Measurements from ENCODE around the gene LRBA. TPM values are rescaled to one million over a fixed set of nuclear protein-coding genes. Genes with fewer than 3 reads are reported as not detected.

Gene LRBA
- total RNA-seq, 3 donors from 2014 or later (not counting 1 experiment from before 2014, with no cell fraction given): 72.1 to 87.6 (median 83.1) TPM

DNA sequence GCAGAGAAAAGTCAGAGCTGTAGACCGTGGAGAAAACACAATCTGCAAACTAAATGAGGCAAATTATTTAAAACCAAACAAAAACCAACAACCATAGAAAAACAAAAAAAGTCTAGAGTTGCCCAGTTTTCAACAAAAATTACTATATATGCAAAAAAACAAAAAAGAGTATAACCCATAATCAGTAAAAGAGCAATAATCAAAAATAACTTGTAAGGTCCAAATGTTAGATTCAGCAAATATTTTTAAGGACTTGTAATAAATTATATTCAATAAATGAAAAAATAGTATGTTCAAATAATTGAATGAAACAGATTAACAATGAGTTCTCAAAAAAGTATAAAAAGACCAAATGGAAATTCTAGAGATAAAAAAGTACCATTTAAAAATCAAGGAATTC, 130.5 kb downstream of the LRBA start:
- 100% methylated on average over 1 of the region's 1 CpG for WGBS (ENCODE audit: insufficient coverage)
- H3K27me3 Mint-ChIP-seq (ENCODE audit: low read depth in 2 of 2): no peaks in the 10 kb centered on the region
- peaks cover 13% of the 10 kb centered on the region for H3K36me3 Mint-ChIP-seq
- TF ChIP-seq, protein P1, sequence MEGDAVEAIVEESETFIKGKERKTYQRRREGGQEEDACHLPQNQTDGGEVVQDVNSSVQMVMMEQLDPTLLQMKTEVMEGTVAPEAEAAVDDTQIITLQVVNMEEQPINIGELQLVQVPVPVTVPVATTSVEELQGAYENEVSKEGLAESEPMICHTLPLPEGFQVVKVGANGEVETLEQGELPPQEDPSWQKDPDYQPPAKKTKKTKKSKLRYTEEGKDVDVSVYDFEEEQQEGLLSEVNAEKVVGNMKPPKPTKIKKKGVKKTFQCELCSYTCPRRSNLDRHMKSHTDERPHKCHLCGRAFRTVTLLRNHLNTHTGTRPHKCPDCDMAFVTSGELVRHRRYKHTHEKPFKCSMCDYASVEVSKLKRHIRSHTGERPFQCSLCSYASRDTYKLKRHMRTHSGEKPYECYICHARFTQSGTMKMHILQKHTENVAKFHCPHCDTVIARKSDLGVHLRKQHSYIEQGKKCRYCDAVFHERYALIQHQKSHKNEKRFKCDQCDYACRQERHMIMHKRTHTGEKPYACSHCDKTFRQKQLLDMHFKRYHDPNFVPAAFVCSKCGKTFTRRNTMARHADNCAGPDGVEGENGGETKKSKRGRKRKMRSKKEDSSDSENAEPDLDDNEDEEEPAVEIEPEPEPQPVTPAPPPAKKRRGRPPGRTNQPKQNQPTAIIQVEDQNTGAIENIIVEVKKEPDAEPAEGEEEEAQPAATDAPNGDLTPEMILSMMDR (IDR thresholded peaks at IDR 0.05): no peak
- no peaks in the 10 kb centered on the region for H3K9me3 ChIP-seq (ENCODE audit: control insufficient read depth, insufficient read depth, low read length)
- intact Hi-C loops (cut with micrococcal nuclease): no loop called here
- no peak for DNase-seq
- no peaks in the 10 kb centered on the region for H3K27me3 ChIP-seq (ENCODE audit: control insufficient read depth, insufficient read depth, low read length)
- peaks cover 3% of the 10 kb centered on the region for H3K4me1 ChIP-seq (ENCODE audit: control insufficient read depth, insufficient read depth, low read length)
- H3K4me1 Mint-ChIP-seq: peaks cover 7 to 9% of the 10 kb centered on the region in 2 donors
- ATAC-seq: no peak
- no peak overlapping the region for H3K27ac ChIP-seq (ENCODE audit: low read length)
- no peak overlapping the region for H3K4me3 ChIP-seq (ENCODE audit: low read length)
- peak overlapping the region; percentile 1 to 12 for H3K27ac Mint-ChIP-seq
- no peaks in the 10 kb centered on the region for H3K9me3 Mint-ChIP-seq
- no peak overlapping the region for H3K4me3 Mint-ChIP-seq
- H3K36me3 ChIP-seq (ENCODE audit: control insufficient read depth, insufficient read depth, low read length): peaks cover 7% of the 10 kb centered on the region

DNA sequence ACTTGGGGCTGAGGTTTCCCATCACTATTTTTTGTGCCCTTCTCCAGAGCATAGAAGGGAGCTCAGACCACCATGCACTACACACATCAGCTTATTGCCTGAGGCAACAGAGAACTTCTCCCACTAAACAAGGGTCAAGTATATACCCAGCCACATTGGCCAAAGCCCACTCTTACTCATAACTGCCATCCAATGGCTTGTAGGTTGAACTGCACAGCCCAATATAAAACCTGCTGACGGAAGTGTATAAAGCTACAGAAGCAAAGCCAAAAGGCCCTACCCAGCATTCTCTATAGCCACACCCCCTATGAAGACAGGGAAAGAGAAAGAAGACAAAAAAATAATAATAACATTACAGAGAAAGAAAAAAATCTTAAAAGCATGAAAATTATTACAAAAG, 139.7 kb downstream of the LRBA start:
- Mint-ChIP-seq H3K27me3 (ENCODE audit: low read depth in 2 of 2) (no peaks in the 10 kb centered on the region), H3K4me1 (peaks cover 16% of the 10 kb centered on the region in 2 donors), H3K4me3 (no peak overlapping the region), H3K9me3 (peaks cover 0 to 7% of the 10 kb centered on the region in 2 donors), H3K27ac (no peak overlapping the region), H3K36me3 (peaks cover 18% of the 10 kb centered on the region)
- no peak for DNase-seq
- no peaks in the 10 kb centered on the region for H3K9me3 ChIP-seq (ENCODE audit: control insufficient read depth, insufficient read depth, low read length)
- H3K27me3 ChIP-seq (ENCODE audit: control insufficient read depth, insufficient read depth, low read length): no peaks in the 10 kb centered on the region
- intact Hi-C loops (cut with micrococcal nuclease): no loop called here
- no peak overlapping the region for H3K4me3 ChIP-seq (ENCODE audit: low read length)
- H3K36me3 ChIP-seq (ENCODE audit: control insufficient read depth, insufficient read depth, low read length): peaks cover 21% of the 10 kb centered on the region
- TF ChIP-seq, protein P1 (IDR thresholded peaks at IDR 0.05): no peak
- no peaks in the 10 kb centered on the region for H3K4me1 ChIP-seq (ENCODE audit: control insufficient read depth, insufficient read depth, low read length)
- no peak for ATAC-seq
- no CpG with 5 or more reads among the region's 1 CpG for WGBS (ENCODE audit: insufficient coverage)
- H3K27ac ChIP-seq (ENCODE audit: low read length): no peak overlapping the region

DNA sequence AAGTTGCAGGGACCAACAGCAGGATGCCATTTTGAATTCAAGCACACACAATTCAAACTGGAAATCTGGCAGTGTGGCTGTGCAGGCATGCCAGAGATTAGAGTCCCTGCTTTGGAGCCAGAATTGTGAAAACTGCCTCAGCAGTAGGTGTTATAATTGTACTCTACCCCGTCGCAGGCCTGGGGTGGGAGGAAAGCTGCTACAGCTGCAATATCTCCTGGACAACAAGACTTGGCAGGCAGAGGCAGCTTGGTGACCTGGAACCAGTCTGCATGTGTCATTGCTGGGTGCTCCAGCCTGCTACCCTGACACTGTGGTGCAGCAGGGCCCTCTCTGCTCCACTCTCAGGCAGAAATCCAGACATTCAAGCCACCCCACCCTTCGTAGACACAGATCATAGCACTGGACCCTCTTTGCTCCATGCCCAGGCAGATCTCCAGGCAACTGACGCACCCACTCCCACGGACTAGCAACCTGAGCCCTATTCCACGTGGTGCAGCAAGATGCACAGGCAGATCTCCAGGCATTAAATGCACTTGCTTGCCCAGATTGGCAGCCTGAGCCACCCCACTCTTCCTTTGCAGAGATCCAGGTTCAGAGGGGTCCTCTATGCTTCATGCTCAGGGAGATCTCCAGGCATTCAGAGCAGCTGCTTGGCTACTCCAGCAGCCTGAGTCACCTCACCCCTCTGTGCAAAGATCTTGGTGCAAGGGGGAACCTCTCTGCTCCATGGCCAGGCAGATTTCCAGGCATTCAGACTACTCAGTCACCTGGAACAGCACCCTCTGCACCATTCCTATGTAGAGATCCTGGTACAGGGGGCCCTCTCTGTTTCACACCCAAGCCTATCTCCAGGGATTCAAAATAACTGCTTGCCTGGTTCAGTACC, 140.5 kb downstream of the LRBA start:
- H3K27ac Mint-ChIP-seq: no peak overlapping the region
- Histone ChIP-seq H3K27ac (ENCODE audit: low read length) (no peak overlapping the region), H3K4me3 (ENCODE audit: low read length) (no peak overlapping the region), H3K27me3 (ENCODE audit: control insufficient read depth, insufficient read depth, low read length) (no peaks in the 10 kb centered on the region), H3K4me1 (ENCODE audit: control insufficient read depth, insufficient read depth, low read length) (no peaks in the 10 kb centered on the region), H3K36me3 (ENCODE audit: control insufficient read depth, insufficient read depth, low read length) (peaks cover 20% of the 10 kb centered on the region), H3K9me3 (ENCODE audit: control insufficient read depth, insufficient read depth, low read length) (no peaks in the 10 kb centered on the region)
- H3K4me3 Mint-ChIP-seq: no peak overlapping the region
- H3K9me3 Mint-ChIP-seq: peaks cover 0 to 7% of the 10 kb centered on the region in 2 donors
- DNase-seq (no peak), ATAC-seq (no peak)
- no peaks in the 10 kb centered on the region for H3K27me3 Mint-ChIP-seq (ENCODE audit: low read depth in 2 of 2)
- intact Hi-C loops (cut with micrococcal nuclease): no loop called here
- 97% methylated on average over 6 of the region's 6 CpGs for WGBS (ENCODE audit: insufficient coverage)
- TF ChIP-seq, protein P1 (IDR thresholded peaks at IDR 0.05): no peak
- H3K4me1 Mint-ChIP-seq: peaks cover 16% of the 10 kb centered on the region in 2 donors
- H3K36me3 Mint-ChIP-seq: peaks cover 15% of the 10 kb centered on the region

Data from natural killer cell (primary cell).